HG03135 (cell line): Measurements from ENCODE around the gene ELMO1.

Source experiments
- ATAC-seq: cut with Tn5 transposase; IDR thresholded peaks from one replicate; pipeline ENCODE4 v1.9.1; 2021; ENCODE audit warnings: mild to moderate bottlenecking, moderate library complexity; ENCODE audit not compliant: unreplicated experiment

The ELMO1 gene

GRCh38 chr7:36942541-36942940 is 506.1 kb downstream of the ELMO1 start:
- no peak for ATAC-seq

DNA sequence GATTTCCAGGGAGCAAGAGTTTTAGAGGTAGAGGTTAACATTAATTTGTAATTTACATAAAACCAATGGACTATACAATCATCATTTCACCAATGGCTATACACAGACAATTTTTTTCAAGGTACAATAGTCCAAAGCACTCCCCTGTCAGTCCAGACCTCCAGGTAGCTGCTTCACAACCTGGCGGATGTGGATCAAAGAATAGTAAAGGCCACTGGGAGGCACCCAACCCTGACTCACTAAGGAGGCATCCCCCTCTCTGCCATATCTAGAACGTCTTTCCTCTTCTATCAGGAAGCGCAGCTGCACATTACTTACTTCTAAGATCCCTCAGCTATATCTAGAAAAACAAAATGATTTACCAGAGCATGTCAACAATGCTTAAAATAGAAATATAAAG is 506.6 kb downstream of the ELMO1 start:
- no peak for ATAC-seq

DNA sequence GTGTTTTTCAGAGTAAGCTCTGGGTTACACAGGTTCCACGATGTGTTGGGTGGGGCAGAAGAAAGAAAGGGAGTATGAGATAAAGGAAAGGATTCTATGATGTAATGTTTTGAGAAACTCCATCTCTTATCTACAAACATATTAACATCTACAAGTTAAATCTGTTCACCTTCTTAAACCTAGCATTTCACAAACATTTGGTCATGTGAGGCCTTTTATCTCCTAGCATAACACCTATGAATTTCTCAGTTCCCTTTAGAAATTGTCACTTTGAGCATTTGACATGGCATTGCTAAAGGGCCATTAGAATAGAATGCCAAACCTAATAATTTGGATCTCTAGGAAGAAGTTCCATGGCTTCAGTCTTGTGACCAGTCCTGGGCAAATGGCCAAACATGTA is 507.3 kb downstream of the ELMO1 start:
- ATAC-seq: no peak

GRCh38 chr7:36939816-36940215 is 508.8 kb downstream of the ELMO1 start:
- ATAC-seq: no peak

GRCh38 chr7:36937754-36938563 is 510.7 kb downstream of the ELMO1 start:
- no peak for ATAC-seq

GRCh38 chr7:36931892-36932291 is 516.8 kb downstream of the ELMO1 start:
- ATAC-seq: no peak

GRCh38 chr7:36929791-36930190 is 518.9 kb downstream of the ELMO1 start:
- no peak for ATAC-seq

DNA sequence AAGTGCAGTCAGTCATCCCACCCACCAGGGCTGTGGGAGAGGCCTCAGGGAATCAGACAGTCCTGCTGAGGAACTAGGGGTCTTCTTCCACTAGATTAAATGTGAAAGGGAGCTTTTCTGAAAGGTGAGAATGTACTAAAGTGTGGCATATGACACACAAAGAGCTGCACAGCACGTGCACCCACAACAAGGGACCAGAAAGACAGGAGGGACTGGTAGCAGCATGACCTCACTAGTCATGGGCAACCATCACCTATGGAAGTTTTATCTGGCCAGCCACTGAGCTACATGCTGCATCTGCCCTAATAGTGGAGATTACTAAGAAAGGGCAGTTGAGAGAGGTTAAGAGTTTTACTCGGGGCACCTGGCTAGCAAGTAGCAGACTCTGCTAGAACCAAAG is 519.9 kb downstream of the ELMO1 start:
- no peak for ATAC-seq

DNA sequence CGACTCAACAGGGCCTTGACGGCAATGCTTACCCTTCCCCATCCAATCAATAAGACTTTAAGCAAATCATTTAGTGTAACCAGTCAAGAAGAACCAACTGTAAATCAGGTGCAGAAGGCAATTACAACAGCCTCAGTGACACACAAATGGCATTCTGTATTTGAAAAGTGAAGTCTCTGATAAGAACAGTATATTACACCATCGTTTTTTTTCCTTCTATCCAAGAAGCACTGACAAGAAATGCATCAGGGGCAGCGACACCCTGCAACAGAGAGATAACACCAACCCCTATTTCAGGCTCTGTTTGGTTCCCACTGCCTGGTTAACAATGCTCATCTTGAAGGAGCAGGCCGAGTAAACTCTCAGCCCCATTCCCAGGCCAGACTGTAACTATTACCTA is 520.4 kb downstream of the ELMO1 start:
- ATAC-seq: no peak

DNA sequence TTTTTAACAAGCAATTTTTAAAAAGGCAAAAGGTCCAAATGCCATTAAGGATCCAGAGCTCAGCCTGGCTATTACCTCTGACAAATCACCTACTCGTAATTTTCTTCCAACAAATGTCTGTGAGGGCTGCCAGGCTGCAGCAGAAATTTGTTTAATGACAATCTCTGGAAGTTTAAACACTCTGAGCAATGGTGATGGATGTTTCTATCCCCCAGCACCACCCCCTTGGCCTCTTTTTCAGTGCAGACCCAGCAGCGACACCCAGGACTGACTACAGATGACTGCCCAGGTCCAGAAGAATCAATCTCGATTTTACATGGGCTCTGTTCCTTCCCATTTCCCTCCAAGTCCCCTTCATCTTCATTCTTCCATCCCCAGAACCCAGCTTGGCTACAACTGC is 523.0 kb downstream of the ELMO1 start:
- no peak for ATAC-seq

GRCh38 chr7:36925207-36925606 is 523.5 kb downstream of the ELMO1 start:
- no peak for ATAC-seq

DNA sequence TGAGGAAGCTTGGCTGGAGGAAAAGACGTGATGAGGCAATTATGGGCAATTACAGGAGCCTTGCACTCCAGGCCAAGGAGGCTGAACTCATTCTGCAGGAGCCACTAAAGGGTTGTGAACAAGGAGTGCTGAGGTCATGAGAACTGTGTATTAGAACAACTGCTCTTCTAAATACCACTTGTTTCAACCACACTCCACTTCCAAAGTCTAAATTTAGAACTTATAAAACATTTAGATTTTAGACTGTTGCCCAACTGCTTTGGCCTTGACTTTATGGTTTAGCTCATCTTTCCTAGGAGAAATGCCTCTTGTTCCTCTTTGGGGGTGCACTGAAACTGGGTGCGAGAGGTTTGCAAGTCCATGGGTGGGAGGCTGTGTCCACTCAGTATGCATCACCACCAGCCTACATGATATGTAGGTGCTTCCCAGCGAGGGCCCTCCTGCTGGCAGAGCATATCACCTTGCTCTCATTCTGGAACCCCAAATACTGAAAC is 524.7 kb downstream of the ELMO1 start:
- ATAC-seq: no peak

DNA sequence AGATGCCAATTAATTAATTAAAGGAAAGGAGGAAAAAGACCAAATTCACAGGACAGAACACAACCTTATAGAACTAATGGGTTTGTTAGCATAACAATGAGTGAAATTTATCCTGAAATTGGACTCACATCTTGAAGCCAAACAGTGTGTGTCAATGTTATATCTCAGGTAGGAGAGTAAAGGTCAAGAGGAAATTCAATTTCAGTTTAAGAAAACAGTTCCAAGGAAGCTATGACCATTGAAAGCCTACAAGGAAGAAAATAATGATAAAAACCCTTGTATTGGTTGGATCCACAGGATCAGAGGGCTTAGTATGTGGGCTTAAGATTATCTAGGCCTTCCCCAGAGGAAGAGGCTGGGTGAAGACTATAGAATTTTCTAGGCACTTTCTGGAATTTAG is 525.5 kb downstream of the ELMO1 start:
- no peak for ATAC-seq

GRCh38 chr7:36920433-36920832 is 528.2 kb downstream of the ELMO1 start:
- no peak for ATAC-seq

GRCh38 chr7:36919738-36920137 is 528.9 kb downstream of the ELMO1 start:
- ATAC-seq: no peak

DNA sequence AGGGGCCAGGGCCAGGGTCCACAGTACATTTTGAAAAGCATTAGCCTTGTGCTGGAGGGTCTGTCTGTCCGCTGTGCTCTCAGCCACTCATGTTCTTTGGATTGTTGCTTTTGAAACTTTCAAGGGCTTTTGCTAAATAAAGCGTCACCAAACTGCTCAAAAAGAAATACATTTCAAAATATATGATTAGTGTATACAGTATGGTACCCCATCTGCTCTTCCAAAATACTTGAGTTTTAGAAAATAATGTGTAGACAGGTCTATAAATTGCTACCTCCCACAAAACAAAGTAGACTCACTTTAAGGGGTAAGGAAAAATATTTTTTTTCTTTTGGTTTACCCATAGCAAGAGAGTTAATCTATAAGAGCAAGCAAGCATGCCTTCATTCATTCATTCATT is 530.1 kb downstream of the ELMO1 start:
- ATAC-seq: no peak

GRCh38 chr7:36916619-36917018 is 532.0 kb downstream of the ELMO1 start:
- ATAC-seq: no peak

DNA sequence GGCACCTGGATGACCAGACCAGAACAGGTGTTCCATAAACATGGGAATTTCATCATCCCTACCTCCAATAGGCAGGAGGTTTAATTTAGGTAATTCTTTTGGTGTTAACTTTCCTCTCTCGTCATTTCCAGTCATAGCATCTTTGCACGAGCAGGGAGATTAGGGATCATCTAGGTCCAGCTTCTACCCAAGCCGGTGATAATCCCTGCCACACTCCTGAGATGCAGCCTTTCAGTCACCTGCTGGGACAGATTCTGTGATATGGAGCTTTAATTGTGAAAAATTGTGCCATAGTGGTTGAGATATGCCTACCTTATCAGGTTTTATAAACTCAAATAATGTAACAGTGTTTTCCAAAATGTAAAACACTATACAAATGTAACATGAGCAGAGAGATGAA is 532.5 kb downstream of the ELMO1 start:
- no peak for ATAC-seq

- ATAC-seq: no peak
These were observed 536.9 kb downstream of the ELMO1 start for GRCh38 chr7:36911788-36912187.

- ATAC-seq: no peak
These were observed 537.8 kb downstream of the ELMO1 start for GRCh38 chr7:36910859-36911258.

GRCh38 chr7:36910401-36910800 is 538.3 kb downstream of the ELMO1 start:
- ATAC-seq: no peak

- ATAC-seq: no peak
These were observed 541.6 kb downstream of the ELMO1 start for GRCh38 chr7:36906956-36907635.
